HG03066 (cell line): Measurements from ENCODE around the gene ACACB.
"Not testable (repeated sequence)": the region's sequence is repeated elsewhere in the genome, so short reads cannot be mapped to it uniquely, and the experiment has no call there.

Experiments used
- ATAC-seq: cut with Tn5 transposase; IDR thresholded peaks from one replicate; pipeline ENCODE4 v1.9.1; 2021; ENCODE audit warnings: low read depth; ENCODE audit not compliant: unreplicated experiment

ACACB gene

DNA sequence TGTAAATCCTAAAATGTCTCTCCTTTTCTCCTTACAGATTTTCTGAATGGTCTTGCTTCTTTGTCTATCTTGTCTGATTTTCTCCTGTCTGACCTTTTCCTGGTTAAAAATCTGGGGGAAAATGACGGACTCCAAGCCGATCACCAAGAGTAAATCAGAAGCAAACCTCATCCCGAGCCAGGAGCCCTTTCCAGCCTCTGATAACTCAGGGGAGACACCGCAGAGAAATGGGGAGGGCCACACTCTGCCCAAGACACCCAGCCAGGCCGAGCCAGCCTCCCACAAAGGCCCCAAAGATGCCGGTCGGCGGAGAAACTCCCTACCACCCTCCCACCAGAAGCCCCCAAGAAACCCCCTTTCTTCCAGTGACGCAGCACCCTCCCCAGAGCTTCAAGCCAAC is 23.0 kb downstream of the ACACB start:
- ATAC-seq, result no peak

GRCh38 chr12:109139791-109140190 is 23.4 kb downstream of the ACACB start:
- ATAC-seq, result no peak

- no peak for ATAC-seq
Measured at GRCh38 chr12:109140560-109140959, 24.2 kb downstream of the ACACB start.

- no peak for ATAC-seq
Measured at GRCh38 chr12:109144224-109144623, 27.8 kb downstream of the ACACB start.

- not testable (repeated sequence) for ATAC-seq
Measured at GRCh38 chr12:109147126-109147525, 30.7 kb downstream of the ACACB start.

DNA sequence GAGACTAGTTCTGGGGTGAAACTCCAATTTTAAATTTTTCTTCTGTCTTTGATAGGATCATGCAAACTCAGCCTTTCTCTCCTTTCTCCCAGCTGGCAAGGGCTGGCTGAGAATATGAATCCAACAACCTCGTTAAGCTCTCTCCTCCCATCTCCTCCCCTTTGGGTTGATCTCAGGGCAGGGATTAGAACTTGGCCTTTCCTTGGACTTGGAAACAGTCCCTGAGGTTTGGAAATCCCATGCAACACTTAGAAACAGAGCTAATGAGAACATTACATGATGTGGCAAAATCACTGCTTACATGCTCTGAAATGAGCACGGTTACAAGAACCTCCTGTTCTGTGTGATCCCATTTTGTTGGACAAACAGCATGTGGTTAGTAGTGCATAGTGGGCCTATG is 31.6 kb downstream of the ACACB start:
- no peak for ATAC-seq

- no peak for ATAC-seq
Measured at GRCh38 chr12:109150124-109150640, 33.8 kb downstream of the ACACB start.

DNA sequence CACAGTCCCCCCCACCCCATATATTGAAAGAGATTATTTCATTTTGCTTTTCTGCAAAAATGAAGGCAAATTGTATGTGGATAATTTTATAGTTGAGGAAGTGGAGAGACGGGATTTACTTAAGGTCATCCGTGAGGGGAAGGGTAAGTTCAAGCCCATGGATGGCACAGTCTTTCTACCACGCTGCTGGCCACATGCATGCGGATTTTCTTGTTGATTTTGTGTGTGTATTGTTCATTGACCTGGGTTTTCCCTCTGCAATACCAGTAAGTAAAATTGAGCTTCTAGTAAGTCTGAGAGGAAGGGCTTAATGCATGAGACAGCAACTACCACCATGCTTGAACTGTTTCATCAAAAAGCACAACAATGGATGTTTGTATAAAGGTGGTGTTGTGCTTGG is 35.1 kb downstream of the ACACB start:
- ATAC-seq, result no peak

- ATAC-seq, result no peak
Measured at GRCh38 chr12:109153821-109154441, 37.5 kb downstream of the ACACB start.

GRCh38 chr12:109154451-109155438 is 38.4 kb downstream of the ACACB start:
- peak; percentile 82 for ATAC-seq

- no peak for ATAC-seq
Measured at GRCh38 chr12:109156036-109156435, 39.6 kb downstream of the ACACB start.

GRCh38 chr12:109156586-109156985 is 40.2 kb downstream of the ACACB start:
- ATAC-seq, result no peak

DNA sequence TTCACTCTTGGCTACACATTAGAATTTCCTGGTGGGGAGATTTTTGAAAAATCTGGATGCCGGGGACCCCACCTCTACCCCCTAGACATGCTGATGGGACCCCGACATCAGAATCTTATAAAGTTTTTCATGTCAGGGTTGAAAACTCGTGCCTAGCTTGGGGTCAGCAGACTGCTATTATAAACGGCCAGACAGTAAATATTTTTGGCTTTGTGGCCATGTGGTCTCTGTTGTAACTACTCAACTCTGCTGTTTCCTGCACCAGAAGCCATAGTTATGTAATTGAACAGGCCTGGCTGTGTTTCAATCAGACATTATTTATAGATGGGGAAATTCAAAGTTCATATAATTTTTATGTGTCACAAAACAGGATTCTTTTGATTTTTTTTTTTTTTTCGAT is 41.6 kb downstream of the ACACB start:
- ATAC-seq, result no peak

GRCh38 chr12:109160433-109160832 is 44.0 kb downstream of the ACACB start:
- ATAC-seq, result no peak

DNA sequence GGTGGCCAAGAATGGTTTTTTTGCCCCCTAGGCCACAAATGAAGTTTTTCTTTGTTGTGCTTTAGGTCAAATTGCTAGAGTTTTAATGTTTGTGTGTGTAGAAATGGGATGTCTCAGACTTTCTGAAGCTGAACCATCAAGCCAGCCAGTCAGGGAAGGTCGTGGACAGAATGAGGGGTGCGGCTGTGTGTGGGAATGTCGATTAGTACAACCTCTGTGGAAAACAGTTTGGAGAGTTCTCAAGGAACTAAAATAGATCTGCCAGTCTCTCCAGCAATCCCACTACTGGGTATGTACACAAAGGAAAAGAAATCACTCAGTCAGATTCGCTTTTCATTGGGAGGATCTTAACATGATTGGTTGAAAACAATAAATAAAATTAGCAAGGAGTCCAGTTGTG is 44.5 kb downstream of the ACACB start:
- no peak for ATAC-seq

DNA sequence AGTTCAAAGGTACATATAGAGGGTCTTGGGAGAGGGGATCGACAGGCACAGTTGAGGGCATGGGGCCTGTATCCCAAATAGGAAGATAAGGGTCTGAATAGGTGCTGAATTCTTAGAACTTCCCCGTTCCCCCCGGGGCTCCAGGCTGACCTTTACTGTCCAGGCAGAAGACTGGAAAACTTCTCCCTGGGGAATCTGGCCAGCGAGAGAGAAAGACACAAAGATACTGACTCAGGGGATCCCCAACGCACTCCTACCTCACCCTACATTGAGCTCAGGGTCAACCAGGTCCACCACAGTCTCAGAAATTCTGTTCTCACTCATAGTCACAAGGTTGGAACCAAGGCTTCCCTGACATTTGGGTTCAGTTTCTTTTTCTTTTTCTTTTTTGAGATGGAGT is 46.2 kb downstream of the ACACB start:
- no peak for ATAC-seq

- ATAC-seq, result no peak
Measured at GRCh38 chr12:109163167-109163566, 46.8 kb downstream of the ACACB start.

- ATAC-seq, result no peak
Measured at GRCh38 chr12:109165599-109165998, 49.2 kb downstream of the ACACB start.

GRCh38 chr12:109166371-109166770 is 50.0 kb downstream of the ACACB start:
- ATAC-seq, result no peak

DNA sequence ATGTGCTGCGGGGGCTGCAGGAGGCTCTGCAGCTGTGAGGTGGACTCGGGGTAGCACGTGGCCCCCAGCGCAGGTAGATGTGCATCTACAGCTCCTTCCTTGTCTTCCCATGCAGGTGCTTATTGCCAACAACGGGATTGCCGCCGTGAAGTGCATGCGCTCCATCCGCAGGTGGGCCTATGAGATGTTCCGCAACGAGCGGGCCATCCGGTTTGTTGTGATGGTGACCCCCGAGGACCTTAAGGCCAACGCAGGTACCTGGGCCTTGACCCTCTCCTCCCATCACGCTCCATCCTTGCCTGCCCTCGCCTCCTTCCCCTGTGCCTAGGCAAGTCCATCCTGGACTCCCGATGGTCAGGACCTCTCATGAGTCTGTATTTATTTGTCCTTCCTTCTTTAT is 51.4 kb downstream of the ACACB start:
- no peak for ATAC-seq

DNA sequence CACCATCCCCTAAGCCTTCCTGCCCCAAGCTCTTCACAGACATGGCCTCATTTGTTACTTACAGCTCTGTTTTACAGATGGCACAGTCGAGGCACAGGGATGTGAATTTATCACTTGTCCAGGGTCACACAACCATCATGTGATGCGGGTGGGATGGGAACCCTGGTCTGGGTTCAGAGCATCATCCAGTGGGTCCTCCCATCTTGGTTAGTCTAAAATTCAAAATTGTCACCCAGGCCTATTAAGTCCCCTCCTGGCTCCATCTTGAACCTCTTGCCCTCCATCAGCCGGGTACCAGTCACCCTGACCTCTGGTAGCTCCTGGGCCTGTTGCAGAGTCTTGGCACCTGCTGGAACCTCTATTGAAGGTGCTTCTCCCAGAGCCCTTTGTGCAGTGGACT is 52.9 kb downstream of the ACACB start:
- no peak for ATAC-seq

- no peak for ATAC-seq
Measured at GRCh38 chr12:109169686-109170085, 53.3 kb downstream of the ACACB start.
